ENCODE data around the gene IFNA17. TPM values are rescaled to one million over a fixed set of nuclear protein-coding genes. Genes with fewer than 3 reads are reported as not detected.
"Not testable (repeated sequence)": the region's sequence is repeated elsewhere in the genome, so short reads cannot be mapped to it uniquely, and the experiment has no call there.

IFNA17 gene
- total and polyA plus RNA-seq, 5 experiments from 2014 or later: not detected

- Mint-ChIP-seq H3K27ac (peak overlapping the region in 3 of 10 donors; percentile 53 to 79 (median 70)), H3K4me1 (peaks cover 3 to 13% (median 9%) of the 10 kb centered on the region in 4 donors), H3K27me3 (peaks cover 0 to 10% (median 3%) of the 10 kb centered on the region in 5 donors), H3K4me3 (peak overlapping the region in 8 of 10 donors; percentile 23 to 76 (median 58))
- ATAC-seq, DNase-seq, H3K36me3 Mint-ChIP-seq, POLR2A ChIA-PET, H3K9me3 Mint-ChIP-seq: not testable (repeated sequence)
Observed at GRCh38 chr9:21236360-21236714, 8.3 kb upstream of the IFNA17 start.

GRCh38 chr9:21235468-21236359 is 7.7 kb upstream of the IFNA17 start:
- peak overlapping the region; percentile 22 to 76 (median 58) for H3K4me3 Mint-ChIP-seq
- peak; percentile 83 to 87 for ATAC-seq
- H3K4me1 Mint-ChIP-seq: peaks cover 3 to 13% (median 9%) of the 10 kb centered on the region in 4 donors
- H3K9me3 Mint-ChIP-seq, H3K36me3 Mint-ChIP-seq, POLR2A ChIA-PET: not testable (repeated sequence)
- peak overlapping the region in 6 of 10 donors; percentile 3 to 79 (median 48) for H3K27ac Mint-ChIP-seq
- H3K27me3 Mint-ChIP-seq: peaks cover 0 to 10% (median 3%) of the 10 kb centered on the region in 5 donors
- DNase-seq: peak in 5 of 10 donors; percentile 20 to 56 (median 38)

- no peak overlapping the region for H3K27ac Mint-ChIP-seq
- no peaks in the 10 kb centered on the region for H3K9me3 Mint-ChIP-seq
- H3K27me3 Mint-ChIP-seq: peaks cover 0 to 10% (median 2%) of the 10 kb centered on the region in 5 donors
- DNase-seq (no peak), ATAC-seq (no peak)
- POLR2A ChIA-PET: no interaction called here
- H3K36me3 Mint-ChIP-seq: no peaks in the 10 kb centered on the region
- H3K4me1 Mint-ChIP-seq: peaks cover 3 to 13% (median 9%) of the 10 kb centered on the region in 4 donors
- no peak overlapping the region for H3K4me3 Mint-ChIP-seq
Observed at GRCh38 chr9:21234153-21234687, 6.2 kb upstream of the IFNA17 start.

GRCh38 chr9:21233258-21233657 is 5.2 kb upstream of the IFNA17 start:
- Mint-ChIP-seq H3K27ac (peak overlapping the region in 1 of 10 donors; percentile 30), H3K9me3 (no peaks in the 10 kb centered on the region), H3K27me3 (peaks cover 0 to 7% (median 2%) of the 10 kb centered on the region in 5 donors), H3K36me3 (no peaks in the 10 kb centered on the region), H3K4me1 (peaks cover 3 to 13% (median 9%) of the 10 kb centered on the region in 4 donors), H3K4me3 (no peak overlapping the region)
- POLR2A ChIA-PET: no interaction called here
- DNase-seq (no peak), ATAC-seq (no peak)

- POLR2A ChIA-PET, ATAC-seq, DNase-seq, H3K4me1 Mint-ChIP-seq, H3K36me3 Mint-ChIP-seq, H3K9me3 Mint-ChIP-seq, H3K4me3 Mint-ChIP-seq, H3K27ac Mint-ChIP-seq: not testable (repeated sequence)
- H3K27me3 Mint-ChIP-seq: peaks cover 13 to 37% (median 17%) of the 10 kb centered on the region in 5 donors
Observed at GRCh38 chr9:21217211-21217610, 10.8 kb downstream of the IFNA17 start, which contains the start of gene IFNA16. Gene IFNA16, minus strand, starts transcription at chr9:21217311. Its CDS starts 6 bp downstream, at chr9:21217305.

GRCh38 chr9:21213411-21214326 is 14.4 kb downstream of the IFNA17 start:
- Mint-ChIP-seq H3K4me3 (peak overlapping the region; percentile 17 to 64 (median 48)), H3K27me3 (peaks cover 3 to 17% (median 8%) of the 10 kb centered on the region in 5 donors), H3K27ac (peak overlapping the region in 4 of 10 donors; percentile 10 to 68 (median 52))
- H3K4me1 Mint-ChIP-seq, POLR2A ChIA-PET, H3K9me3 Mint-ChIP-seq, H3K36me3 Mint-ChIP-seq: not testable (repeated sequence)
- ATAC-seq (peak; percentile 53 to 54), DNase-seq (peak in 2 of 10 donors; percentile 11 to 25)

GRCh38 chr9:21212160-21212559 is 15.9 kb downstream of the IFNA17 start:
- POLR2A ChIA-PET, H3K9me3 Mint-ChIP-seq, H3K27me3 Mint-ChIP-seq, H3K36me3 Mint-ChIP-seq, ATAC-seq, DNase-seq, H3K4me3 Mint-ChIP-seq, H3K4me1 Mint-ChIP-seq: not testable (repeated sequence)
- peak overlapping the region in 1 of 10 donors; percentile 35 for H3K27ac Mint-ChIP-seq

- H3K4me1 Mint-ChIP-seq, ATAC-seq, POLR2A ChIA-PET, H3K36me3 Mint-ChIP-seq, DNase-seq, H3K4me3 Mint-ChIP-seq, H3K27me3 Mint-ChIP-seq, H3K9me3 Mint-ChIP-seq, H3K27ac Mint-ChIP-seq: not testable (repeated sequence)
Observed at GRCh38 chr9:21210782-21211181, 17.2 kb downstream of the IFNA17 start.

- no peak overlapping the region for H3K4me3 Mint-ChIP-seq
- peaks cover 6 to 9% (median 8%) of the 10 kb centered on the region in 5 donors for H3K27me3 Mint-ChIP-seq
- no peaks in the 10 kb centered on the region for H3K36me3 Mint-ChIP-seq
- H3K9me3 Mint-ChIP-seq: peaks cover 0 to 3% (median 0%) of the 10 kb centered on the region in 9 donors
- POLR2A ChIA-PET: no interaction called here
- DNase-seq (no peak), ATAC-seq (no peak)
- peaks cover 2 to 6% (median 3%) of the 10 kb centered on the region in 4 donors for H3K4me1 Mint-ChIP-seq
- no peak overlapping the region for H3K27ac Mint-ChIP-seq
Observed at GRCh38 chr9:21210311-21210710, 17.7 kb downstream of the IFNA17 start.

GRCh38 chr9:21207043-21207442 is 21.0 kb downstream of the IFNA17 start, which contains the start of gene IFNA10:
Gene IFNA10, minus strand, starts transcription at chr9:21207143. Its CDS starts 46 bp downstream, at chr9:21207097.
- H3K4me1 Mint-ChIP-seq, H3K4me3 Mint-ChIP-seq, POLR2A ChIA-PET: not testable (repeated sequence)

GRCh38 chr9:21205204-21205603 is 22.8 kb downstream of the IFNA17 start:
- POLR2A ChIA-PET: no interaction called here
- no peak overlapping the region for H3K4me3 Mint-ChIP-seq
- ATAC-seq (no peak), DNase-seq (no peak)
- no peak overlapping the region for H3K27ac Mint-ChIP-seq
- H3K4me1 Mint-ChIP-seq: peaks cover 0 to 2% (median 0%) of the 10 kb centered on the region in 4 donors
- no peaks in the 10 kb centered on the region for H3K36me3 Mint-ChIP-seq
- peaks cover 0 to 5% (median 0%) of the 10 kb centered on the region in 9 donors for H3K9me3 Mint-ChIP-seq
- H3K27me3 Mint-ChIP-seq: peaks cover 3 to 28% (median 15%) of the 10 kb centered on the region in 5 donors

More at GRCh38 chr9:21207043-21207442, 21.0 kb downstream of the IFNA17 start, which contains the start of gene IFNA10:
- peaks cover 3 to 19% (median 14%) of the 10 kb centered on the region in 5 donors for H3K27me3 Mint-ChIP-seq
- not testable (repeated sequence) for H3K36me3 Mint-ChIP-seq, H3K27ac Mint-ChIP-seq, ATAC-seq, H3K9me3 Mint-ChIP-seq, DNase-seq

- H3K27ac Mint-ChIP-seq, DNase-seq, H3K9me3 Mint-ChIP-seq, H3K4me3 Mint-ChIP-seq, ATAC-seq, H3K36me3 Mint-ChIP-seq, H3K4me1 Mint-ChIP-seq, POLR2A ChIA-PET: not testable (repeated sequence)
- peaks cover 3 to 30% (median 15%) of the 10 kb centered on the region in 5 donors for H3K27me3 Mint-ChIP-seq
Observed at GRCh38 chr9:21202105-21202504, 25.9 kb downstream of the IFNA17 start, which contains the start of gene IFNA7. Gene IFNA7, minus strand, starts transcription at chr9:21202205. Its CDS starts 40 bp downstream, at chr9:21202165.

All from naive thymus-derived CD8-positive, alpha-beta T cell (primary cell).